Limb (tissue), 2 donors: Measurements from ENCODE around the gene JCAD.

Experiments used
- DNase-seq, 2 donors: peaks; one replicate each; pipeline ENCODE4 v3.0.0-alpha.2; 2016; ENCODE audit errors: extremely low spot score in 2 of 2

JCAD gene

GRCh38 chr10:30074933-30075332, 15.5 kb upstream of the JCAD start:
- DNase-seq, result no peak

- no peak for DNase-seq
Observed at GRCh38 chr10:30074090-30074489, 14.7 kb upstream of the JCAD start.

- no peak for DNase-seq
Observed at GRCh38 chr10:30073767-30074060, 14.3 kb upstream of the JCAD start.

GRCh38 chr10:30073045-30073766, 13.8 kb upstream of the JCAD start:
- DNase-seq, result no peak

- no peak for DNase-seq
Observed at GRCh38 chr10:30072068-30072467, 12.7 kb upstream of the JCAD start.

- DNase-seq, result no peak
Observed at GRCh38 chr10:30070001-30070685, 10.8 kb upstream of the JCAD start.

- no peak for DNase-seq
Observed at GRCh38 chr10:30068492-30069223, 9.3 kb upstream of the JCAD start.

GRCh38 chr10:30063099-30063498, 3.7 kb upstream of the JCAD start:
- DNase-seq, result peak in 1 of 2 donors; percentile 64

- no peak for DNase-seq
Observed at GRCh38 chr10:30062582-30062981, 3.2 kb upstream of the JCAD start.

- DNase-seq, result no peak
Observed at GRCh38 chr10:30062090-30062489, 2.7 kb upstream of the JCAD start.

GRCh38 chr10:30058570-30059132, 735 bp downstream of the JCAD start:
- DNase-seq, result peak in 1 of 2 donors; percentile 64

GRCh38 chr10:30057894-30058556, 1.4 kb downstream of the JCAD start:
- no peak for DNase-seq

- DNase-seq, result no peak
Observed at GRCh38 chr10:30057421-30057841, 2.0 kb downstream of the JCAD start.

GRCh38 chr10:30056767-30057355, 2.5 kb downstream of the JCAD start:
- no peak for DNase-seq

GRCh38 chr10:30056281-30056680, 3.1 kb downstream of the JCAD start:
- DNase-seq, result no peak

GRCh38 chr10:30055226-30055662, 4.1 kb downstream of the JCAD start:
- DNase-seq, result no peak

- DNase-seq, result no peak
Observed at GRCh38 chr10:30052062-30052461, 7.3 kb downstream of the JCAD start.

GRCh38 chr10:30051220-30051619, 8.2 kb downstream of the JCAD start:
- DNase-seq, result no peak

- DNase-seq, result no peak
Observed at GRCh38 chr10:30050411-30050810, 9.0 kb downstream of the JCAD start.

GRCh38 chr10:30048768-30049517, 10.4 kb downstream of the JCAD start:
- DNase-seq, result no peak
